ENCODE data around the gene SCAF11. TPM values are rescaled to one million over a fixed set of nuclear protein-coding genes. Genes with fewer than 3 reads are reported as not detected.

The SCAF11 gene
- total and polyA plus RNA-seq, 5 donors from 2014 or later: 81.5 to 171 (median 83.9) TPM

DNA sequence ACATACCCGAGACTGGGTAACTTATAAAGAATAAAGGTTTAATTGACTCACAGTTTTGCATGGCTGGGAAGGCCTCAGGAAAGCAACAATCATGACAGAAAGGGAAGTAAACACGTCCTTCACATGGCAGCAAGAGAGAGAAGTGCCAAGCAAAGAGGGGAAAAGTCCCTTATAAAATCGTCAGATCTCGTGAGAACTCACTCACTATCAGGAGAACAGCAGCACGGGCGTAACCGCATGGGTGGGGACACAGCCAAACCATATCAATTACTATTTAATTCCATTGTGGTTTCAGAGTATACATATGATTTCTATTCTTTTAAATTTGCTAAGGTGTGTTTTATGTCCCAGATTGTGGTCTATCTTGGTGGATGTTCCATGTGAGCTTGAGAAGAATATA lies 117.9 kb downstream of the SCAF11 start:
- Histone ChIP-seq H3K9me3 (ENCODE audit: control insufficient read depth in 2 of 2, low read length in 2 of 2) (no peaks in the 10 kb centered on the region), H3K27ac (ENCODE audit: insufficient read depth, low read length, poor library complexity, severe bottlenecking) (no peak overlapping the region), H3K4me3 (ENCODE audit: low read depth, low read length) (no peak overlapping the region), H3K27me3 (ENCODE audit: control insufficient read depth, insufficient read depth, low read length) (no peaks in the 10 kb centered on the region), H3K4me1 (ENCODE audit: control insufficient read depth, insufficient read depth, low read length, poor library complexity, severe bottlenecking) (peaks cover 9% of the 10 kb centered on the region), H3K36me3 (ENCODE audit: control insufficient read depth, insufficient read depth, low read length) (peaks cover 48% of the 10 kb centered on the region)
- Mint-ChIP-seq H3K4me1 (peaks cover 26 to 67% (median 41%) of the 10 kb centered on the region in 4 donors), H3K4me3 (peak overlapping the region in 2 of 4 donors; percentile 22 to 33), H3K9me3 (peaks cover 0 to 4% (median 0%) of the 10 kb centered on the region in 7 donors), H3K27ac (peak overlapping the region; percentile 54 to 83 (median 73)), H3K27me3 (no peaks in the 10 kb centered on the region), H3K36me3 (peaks cover 56% of the 10 kb centered on the region)
- ATAC-seq (ENCODE audit: low read depth in 2 of 2) (no peak), DNase-seq (no peak)

Measured in CD4-positive, CD25-positive, alpha-beta regulatory T cell (primary cell).